NCI-H345 (cell line): ENCODE data around the gene MROH8.
A peak's percentile ranks its signal among the peaks of the same experiment; 100 is the strongest.

Source experiments
- DNase-seq: peaks from one replicate; lab custom pipeline; 2025; lab: John Stamatoyannopoulos, UW

The MROH8 gene

DNA sequence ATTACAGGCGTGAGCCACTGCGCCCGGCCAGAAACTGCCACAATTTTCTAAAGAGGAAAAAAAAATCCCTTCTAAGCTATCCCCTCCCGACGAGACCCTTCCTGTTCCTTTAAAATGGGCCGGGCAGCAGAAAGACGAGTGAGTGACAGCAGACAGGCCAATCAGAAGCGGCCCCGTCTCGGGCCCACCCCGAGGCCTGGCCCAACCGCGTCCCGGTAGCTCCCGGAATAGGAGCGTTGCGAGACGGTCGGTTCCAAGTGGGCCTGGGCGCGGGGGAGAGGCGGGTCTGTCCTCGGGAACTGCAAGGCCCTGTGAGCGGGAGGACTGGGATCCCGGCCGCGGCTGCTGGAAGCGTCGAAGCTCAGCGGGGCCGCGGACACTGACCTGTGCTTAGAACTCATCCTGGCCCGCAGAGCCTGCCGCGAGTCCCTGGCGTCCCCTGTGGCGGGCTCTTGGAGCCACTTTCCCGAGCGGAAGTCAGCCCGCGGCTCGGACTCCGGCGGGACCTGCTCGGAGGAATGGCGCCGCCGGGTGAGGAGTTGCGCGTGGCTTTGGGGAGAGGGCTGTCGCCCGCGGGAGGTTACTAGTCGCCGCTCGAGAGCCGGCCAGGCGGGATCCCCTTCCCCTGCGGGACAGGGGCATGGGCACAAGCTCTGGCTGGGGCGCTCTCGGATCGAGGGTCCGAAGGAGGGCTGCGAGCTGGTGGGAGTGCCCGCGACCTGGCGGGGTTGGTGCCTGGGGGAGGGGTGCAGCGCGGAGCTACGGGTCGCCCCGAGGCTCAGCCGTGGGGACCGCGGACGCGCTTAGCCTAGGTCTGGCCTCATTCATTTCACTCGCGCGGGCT lies at the start of gene MROH8, which contains the start of gene RPN2:
MROH8 (minus strand) TSS at position 710 of the 844 bp plus-strand sequence.
RPN2 (plus strand) TSS at position 492 of the 844 bp plus-strand sequence; CDS start at position 519, 27 bp downstream.
- peak; percentile 99 for DNase-seq

DNA sequence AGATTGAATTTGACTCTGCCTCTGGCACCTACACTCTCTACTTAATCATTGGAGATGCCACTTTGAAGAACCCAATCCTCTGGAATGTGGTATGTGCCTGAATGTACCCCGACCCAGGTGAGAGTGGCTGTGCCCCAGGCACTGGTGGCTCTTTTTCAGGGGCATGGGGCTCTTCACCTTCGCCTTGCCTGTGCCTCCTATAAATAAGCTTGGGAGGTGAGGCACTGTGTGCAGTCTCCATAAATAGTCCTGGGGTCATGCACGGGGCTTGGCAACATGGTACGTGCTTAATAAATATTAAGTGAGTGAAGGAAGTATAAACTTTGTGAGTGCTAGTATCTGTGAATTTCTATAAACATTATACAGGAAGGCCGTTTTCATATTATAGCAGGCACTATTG lies 49.3 kb upstream of the MROH8 start:
- DNase-seq, result no peak

DNA sequence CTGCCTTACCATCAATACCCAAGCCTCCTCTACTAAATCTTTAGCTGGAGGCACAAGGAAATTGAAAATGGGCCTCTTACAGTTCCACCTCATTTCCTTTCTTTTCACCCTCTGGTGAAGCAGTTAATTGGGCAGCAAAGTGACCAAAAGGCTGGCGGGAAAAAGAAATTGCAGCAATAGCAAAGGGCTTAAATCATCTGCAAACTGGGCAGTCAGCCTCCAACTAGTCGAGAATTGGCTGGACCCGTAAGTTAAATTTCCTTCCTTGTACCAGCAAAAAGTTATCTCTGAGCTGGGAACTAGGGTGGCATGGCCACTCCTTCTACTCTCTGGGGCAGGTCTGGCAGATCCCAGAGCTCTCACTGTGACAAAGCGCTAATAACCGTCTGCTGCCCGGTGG lies 48.7 kb upstream of the MROH8 start:
- no peak for DNase-seq

DNA sequence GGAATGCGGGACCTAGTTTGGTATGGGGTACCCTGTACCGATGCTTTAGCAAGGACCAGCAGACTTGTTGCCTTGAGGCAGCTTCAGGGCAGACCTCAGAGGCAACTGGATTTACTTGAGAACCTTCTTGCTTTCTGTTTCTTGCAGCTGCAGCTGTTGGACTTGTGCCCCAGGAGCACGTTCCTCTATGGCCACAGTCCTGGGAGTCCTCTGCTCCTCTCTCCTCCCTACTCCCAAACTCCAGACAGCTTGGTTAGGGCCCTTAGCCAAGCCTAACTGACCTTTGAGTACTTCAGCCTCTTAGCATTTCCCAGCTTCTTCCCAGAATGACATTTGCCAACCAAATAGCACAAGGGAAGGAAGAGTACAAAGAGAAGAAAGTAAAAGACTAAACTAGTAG lies 47.5 kb upstream of the MROH8 start:
- DNase-seq, result no peak

DNA sequence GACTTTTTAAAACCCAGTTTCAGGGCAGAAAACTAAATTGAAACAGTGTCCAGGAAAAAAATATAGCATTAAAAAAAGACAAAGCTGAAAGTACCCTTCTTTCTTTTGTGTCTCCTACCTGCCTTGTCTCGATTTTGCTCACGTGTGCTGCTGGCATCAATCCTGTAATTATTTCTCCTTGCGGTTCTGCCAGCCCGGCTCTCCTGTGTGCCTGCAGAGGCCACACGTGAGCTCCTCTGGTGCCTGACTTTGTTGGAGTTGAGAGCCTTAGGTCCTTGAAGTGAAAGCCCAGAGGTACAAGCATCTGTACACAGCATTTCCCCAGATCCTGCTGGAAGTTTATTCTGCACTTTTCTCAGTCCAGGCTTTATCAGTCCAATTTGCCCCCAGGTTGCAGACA lies 45.8 kb upstream of the MROH8 start:
- DNase-seq, result no peak

DNA sequence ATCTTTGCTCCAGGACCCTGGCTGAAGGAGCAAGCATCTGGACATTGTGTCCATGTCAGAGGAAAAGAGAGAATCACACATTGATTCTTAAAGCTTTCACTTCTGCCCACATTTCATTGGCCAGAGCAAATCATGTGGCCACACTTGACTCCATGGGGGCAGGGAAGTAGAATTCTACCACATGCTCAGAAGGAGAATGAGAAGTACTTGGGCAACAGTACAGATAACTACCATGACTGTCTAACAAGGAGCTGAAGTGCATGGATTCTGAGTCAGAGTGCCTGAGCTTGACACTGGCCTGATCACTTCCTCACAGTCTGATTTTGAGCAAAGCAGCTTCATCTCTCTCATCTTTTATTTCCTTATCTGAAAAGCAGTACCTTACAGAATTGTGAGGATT lies 43.7 kb upstream of the MROH8 start:
- DNase-seq, result no peak

DNA sequence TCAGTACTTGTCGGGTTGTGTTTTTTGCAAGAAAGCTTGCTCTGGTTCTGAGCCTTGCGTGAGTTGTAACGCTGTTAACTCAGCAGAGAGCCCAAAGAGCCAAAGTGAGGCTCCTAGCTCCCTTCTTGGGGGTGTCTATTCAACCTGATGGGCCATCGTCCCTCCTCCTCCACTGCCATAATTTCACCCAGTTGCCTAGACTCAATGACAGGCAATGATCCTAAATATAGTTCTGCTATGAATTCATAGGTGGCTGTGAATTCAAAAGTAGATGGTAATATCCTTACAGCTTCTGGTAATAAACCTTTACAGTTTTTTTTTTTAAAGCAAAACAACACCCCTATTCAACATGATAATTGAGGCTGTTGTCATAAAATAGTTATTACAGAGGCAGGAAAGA lies 42.7 kb upstream of the MROH8 start:
- no peak for DNase-seq

DNA sequence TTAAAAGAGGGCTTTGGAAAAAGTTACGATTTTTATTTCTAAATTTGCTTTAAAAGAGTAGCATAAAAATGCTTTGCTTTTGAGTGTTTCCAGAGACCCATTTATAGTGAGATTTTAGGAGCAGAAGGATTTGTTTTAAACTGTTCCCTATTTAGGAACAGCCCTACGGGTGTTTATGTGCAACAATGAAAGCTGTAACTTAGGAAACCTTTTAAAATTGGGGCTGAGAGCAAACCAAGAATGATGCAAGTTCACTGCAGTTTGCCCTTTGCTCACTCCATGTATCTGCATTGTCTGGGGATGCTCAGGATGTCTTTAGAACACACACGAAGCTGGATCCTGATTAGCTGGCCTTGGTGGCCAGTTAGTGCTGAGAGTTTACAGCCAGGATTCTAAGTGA lies 41.4 kb upstream of the MROH8 start:
- no peak for DNase-seq

DNA sequence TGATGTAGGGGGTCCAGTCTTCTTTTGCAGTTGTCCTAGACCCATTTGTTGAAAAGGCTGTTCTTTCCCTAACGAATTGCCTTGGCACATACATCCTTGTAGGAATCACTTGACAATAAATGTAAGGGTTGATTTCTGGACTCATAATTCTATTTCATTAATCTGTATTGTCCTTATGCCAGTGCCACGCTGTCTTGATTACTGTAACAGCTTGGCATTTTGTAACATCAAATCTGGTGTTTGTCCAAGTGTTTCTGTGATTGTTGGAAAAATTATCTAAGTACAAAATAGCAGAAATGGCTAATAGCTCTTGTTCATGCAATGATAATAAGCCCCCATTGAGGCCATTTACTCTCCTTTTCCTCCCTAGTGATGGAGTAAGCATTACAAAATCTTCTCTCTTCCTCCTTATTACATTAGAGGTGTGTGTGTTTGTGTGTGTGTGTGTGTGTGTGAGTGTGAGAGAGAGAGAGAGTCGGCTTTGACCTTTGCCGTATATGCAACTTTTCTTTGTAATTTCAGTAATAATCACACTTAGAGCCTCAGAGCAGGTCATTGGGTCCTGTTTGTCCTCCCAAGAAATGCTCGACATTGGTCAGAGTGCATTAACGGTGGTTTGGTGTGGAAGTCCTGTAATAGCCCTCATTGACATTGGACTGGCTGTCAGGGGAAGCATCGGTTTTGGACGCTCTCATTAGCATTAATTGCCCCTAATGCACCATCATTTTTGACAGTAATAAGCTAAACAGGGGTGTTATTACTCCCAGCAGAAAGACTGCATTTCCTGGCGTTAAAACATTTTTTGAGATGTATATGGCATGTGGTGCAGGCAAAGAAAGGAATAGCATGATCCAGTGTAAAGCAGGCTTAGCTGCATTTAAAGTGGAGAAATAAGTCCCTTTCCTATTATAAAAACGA lies 40.7 kb upstream of the MROH8 start:
- no peak for DNase-seq

DNA sequence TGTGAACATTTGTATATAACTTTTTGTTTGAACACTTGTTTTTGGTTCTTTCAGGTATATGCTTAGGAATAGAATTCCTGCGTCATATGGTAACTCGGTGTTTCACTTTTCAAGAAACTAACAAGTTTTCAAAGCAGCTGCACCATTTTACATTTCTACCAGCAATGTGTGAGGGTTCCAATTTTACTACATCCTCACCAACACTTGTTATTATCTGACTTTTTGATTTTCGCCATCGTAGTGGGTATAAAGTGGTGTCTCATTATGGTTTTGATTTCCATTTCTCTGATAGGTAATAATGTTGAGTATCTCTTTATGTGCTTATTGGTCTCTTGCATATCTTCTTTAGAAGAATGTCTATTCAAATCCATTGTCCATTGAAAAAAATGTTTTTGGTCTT lies 39.6 kb upstream of the MROH8 start:
- no peak for DNase-seq

DNA sequence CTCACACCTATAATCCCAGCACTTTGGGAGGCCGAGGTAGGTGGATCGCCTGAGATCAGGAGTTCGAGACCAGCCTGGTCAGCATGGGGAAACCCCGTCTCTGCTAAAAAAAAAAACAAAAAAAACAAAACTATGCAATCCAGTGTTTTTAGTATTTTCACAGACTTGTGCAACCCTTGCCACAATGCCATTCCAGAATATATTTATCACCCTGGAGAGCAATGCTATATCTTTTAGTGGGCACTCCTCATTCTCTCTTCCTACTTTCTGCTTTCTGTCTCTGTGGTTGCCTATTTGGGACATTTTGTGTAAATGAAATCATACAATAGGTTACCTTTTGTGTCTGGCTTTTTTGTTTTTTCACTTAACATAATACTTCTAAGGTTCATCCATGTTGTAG lies 39.1 kb upstream of the MROH8 start:
- no peak for DNase-seq

DNA sequence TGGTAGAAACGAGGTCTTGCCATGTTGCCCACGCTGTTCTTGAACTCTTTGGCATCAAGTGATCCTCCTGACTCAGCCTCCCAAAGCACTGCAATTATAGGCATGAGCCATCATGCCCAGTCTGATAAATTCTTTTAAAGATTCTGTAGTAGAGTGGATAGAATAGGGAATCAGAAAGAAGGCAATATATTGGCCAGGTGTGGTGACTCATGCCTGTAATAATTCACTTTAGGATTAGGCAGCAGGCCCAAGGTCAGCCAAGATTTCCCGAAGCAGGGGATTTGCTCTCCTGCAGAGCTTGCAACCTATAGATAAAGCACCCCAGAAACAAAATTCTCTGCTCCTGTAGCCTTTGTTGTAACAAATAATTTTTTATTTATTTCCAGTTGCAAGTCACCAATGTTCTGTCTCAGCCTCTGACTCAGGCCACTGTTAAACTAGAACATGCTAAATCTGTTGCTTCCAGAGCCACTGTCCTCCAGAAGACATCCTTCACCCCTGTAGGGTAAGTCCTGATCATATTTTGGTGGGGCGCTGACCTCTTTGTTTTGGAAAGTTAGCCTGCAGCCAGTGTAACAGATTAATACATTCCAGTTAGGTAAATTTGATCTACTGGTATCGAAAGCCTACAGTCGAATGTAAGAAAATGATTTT lies 30.4 kb upstream of the MROH8 start:
- DNase-seq, result no peak

DNA sequence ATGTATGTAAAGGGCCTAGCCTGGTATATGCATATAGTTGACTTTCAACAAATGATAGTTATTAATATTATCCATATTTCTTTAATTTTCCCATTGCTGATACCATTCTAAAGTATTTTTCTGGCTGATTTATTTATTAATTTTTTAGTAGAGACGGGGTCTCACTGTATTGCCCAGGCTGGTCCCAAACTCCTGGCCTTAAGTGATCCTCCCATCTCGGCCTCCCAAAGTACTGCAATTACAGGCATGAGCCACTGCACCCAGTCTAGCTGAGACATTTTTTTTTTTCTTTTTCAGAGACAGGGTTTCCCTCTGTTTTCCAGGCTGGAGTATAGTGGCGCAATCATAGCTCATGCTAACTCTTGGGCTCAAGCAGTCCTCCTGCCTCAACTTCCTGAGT lies 29.8 kb upstream of the MROH8 start:
- no peak for DNase-seq

DNA sequence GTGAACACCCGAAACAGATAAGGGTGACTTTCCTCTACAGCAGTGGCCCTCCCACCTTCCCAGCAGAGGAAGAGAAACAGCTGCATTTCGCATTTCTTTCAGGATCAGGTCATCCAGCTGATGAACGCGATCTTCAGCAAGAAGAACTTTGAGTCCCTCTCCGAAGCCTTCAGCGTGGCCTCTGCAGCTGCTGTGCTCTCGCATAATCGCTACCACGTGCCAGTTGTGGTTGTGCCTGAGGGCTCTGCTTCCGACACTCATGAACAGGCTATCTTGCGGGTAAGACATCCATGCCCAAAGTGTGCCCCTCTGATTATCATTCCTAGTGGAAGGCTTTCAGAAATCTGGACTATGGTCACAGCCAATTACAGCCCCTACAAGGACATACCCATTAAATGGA lies 27.8 kb upstream of the MROH8 start:
- DNase-seq, result no peak

DNA sequence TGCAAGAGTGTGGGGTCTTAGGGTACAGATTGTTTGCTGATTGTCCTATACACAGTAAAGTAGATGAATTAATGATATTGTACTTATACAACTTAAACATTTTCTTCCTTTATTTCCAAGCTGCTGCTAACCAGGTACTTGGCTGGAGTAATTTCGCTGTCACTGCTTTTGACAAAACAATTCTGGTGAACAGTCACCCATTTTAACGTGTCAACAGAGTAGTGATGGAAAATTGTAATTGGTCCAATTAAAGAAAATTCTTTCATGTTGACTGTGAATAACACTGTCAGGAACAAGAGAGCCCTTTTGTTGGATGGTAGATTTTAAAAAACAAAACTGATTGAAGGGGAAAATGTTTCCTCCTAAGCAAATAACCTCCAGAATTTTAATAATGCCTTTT lies 26.4 kb upstream of the MROH8 start:
- no peak for DNase-seq

DNA sequence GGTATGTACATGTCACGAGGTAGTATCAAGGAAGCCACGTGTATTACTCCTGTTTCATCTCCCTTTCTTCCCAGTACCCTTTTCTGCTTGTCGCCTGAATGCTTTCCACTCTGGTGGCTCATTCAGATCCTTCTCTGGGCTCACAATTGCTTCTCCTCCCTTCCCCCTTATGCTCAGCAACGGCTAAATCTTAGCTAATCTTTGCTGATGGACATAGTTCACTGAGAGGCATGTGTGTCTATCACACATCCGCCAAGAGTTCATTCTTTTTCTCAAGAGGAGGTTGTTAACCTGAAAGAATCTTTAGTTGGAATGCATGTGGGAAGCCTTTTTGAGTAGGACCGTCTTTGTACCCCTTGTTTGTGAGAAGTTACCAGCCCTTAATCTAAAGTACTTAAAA lies 25.8 kb upstream of the MROH8 start:
- DNase-seq, result no peak

DNA sequence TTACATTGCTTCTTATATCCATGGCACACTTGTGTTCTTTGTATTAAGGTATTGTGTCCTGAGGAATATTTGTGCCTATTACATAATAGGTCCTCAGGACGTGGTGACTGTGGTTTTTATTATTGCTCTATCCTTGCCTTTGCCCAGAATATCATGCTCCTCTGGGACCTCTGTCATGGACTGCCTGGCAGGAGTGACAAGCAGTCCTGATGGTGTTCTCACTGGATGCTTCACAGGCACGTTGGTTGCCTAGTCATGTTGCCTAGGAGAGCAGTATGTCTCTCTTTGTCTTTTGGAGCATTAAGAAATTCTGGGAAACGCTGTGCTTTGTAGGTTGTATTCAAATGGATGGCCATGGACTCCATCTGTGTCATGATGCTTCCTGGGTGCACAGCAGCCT lies 24.7 kb upstream of the MROH8 start:
- no peak for DNase-seq

DNA sequence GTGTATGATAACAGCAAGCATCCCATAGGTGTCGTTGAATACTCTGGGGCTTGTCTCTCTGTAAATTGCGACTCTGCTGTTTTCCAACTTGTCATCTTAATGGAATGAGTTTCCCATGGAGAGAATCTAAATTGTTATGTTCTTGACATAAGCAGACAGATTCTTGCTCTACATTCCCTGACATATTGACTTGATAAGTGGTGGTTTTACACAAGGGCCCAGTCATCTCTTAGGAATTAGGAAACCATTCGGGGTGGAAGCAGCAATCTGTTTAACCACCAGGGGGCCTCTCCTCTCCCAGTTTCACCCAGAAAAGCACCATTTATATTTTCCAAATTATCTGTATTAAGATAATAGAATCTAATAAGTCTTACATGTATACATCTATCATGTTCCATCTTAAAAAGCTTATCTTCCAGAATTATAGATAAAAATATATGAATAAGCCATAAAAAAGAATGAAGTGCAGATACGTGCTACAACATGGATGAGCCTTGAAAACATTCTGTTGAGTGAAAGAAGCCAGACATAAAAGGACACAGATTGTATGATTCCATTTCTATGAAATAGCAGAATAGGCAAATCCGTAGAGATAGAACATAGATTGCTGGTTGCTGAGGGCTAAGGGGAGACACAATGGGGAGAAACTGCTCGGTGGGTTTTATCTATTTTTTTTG lies 23.1 kb upstream of the MROH8 start:
- peak; percentile 22 for DNase-seq

DNA sequence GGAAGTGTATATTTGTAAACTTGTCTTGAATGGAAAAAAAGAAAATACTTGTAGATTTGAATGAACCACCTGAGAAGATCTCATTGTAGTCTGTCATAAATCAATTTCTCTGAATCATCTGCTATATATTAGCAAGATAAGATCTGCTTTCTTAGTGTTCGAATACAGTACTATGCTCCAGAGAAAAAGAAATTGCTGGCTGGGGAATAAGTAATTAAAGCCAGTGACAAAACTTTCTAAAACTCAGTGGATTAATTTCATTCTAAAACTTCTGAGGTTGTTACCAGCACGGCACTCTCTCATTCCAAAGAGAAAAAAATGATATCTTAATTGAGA lies 22.4 kb upstream of the MROH8 start:
- no peak for DNase-seq

DNA sequence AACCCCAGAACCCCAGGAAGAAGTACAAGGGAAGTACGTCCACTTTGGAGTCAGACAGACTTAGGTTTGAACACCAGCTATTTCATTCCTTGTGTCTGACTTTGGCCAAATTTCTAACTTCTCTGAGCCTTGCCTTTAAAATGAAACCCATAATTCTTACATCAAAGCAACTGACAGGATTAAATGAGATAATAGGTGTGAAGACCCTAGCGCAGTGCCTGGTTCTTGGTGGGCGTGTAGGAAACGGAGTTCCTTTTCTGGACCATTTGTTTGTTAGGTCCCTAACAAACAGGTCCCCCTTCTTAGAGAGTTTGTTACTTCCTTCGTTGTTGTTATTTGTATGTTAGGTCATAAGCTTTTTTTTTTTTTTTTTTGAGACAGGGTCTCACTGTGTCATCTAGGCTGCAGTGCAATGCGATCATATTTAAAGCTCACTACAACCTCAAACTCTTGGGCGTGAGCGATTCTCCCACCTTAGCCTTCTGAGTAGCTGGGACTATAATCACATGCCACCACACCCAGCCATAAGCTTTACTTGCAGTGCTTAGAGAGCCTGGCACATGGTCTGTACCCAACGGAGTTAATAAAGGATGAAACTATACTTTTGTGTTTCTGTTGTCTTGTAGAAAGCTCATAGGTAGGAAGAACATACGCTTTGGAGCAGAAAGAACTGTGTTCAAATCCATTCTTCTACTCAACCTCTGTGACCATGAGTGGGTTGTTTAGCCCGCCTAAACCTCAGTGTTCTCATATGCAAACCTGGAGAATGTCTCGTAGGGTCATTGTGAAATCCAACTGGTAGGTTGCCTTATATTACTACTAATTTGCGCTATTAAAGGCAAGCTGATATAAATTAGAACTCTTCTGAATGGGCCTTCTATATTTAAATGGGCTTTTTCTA lies 21.8 kb upstream of the MROH8 start:
- DNase-seq, result no peak

DNA sequence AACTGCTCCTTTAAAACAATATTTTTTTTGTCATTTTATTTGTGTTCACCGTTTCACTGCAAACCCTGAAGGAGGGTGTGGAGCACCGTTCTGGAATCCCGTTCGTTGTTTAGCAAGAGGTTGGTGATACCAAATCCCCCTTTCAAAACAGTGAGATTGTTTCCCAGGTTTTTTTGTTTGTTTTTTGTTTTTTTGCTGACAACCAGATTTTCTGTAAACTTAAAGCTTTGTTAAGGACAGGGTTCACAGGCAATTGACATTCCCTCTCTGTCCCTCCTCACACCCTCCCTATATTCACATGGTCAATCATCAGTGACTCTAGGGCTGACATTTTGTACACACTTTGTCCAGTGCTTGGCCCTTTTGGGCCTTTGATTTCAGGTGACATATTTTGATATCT lies 21.0 kb upstream of the MROH8 start:
- no peak for DNase-seq
